Measurements from ENCODE around the gene OTUD7B. TPM values are rescaled to one million over a fixed set of nuclear protein-coding genes. Genes with fewer than 3 reads are reported as not detected.

Gene OTUD7B
- total and polyA plus RNA-seq, 9 of the 15 experiments (the other 6 are each of a cell fraction or from before 2014, with no cell fraction given), result 0.96 to 18.8 (median 7.4) TPM

DNA sequence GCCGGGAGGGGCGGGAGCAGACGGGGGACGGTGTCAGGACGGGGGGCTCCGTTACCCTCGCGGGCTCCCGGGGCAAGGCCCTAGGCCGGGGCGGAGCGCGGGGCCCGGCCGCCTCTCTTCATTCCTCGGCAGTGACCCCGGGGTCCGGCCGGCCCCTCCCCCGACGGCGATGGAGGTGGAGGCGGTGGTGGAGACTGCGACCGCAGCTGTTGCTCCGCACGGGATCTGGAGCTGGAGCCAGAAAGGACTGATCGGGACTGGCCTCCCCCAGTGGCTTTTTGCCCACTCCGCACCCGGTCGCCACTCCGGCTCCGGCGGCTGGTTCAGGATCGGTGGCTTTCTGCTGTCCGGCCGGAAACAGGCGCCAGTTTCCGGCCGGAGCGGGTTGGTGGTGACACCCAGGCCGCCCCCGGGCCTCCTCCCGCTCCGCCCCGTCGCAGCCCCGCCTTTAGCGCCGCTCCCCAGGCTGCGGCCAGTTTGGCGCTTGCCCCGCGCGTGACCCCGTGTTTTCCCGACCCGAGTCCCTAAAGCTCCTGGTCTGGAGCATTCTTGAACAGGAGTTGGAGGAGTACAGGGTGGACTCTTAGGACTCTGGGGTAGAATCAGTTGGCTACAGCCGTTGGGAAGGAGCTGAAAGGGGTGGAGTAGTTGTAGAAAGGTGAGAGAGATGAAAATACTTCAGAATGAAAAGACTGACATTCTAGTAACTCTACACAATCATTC, at the start of gene OTUD7B (continued):
- TF ChIP-seq, protein P1, sequence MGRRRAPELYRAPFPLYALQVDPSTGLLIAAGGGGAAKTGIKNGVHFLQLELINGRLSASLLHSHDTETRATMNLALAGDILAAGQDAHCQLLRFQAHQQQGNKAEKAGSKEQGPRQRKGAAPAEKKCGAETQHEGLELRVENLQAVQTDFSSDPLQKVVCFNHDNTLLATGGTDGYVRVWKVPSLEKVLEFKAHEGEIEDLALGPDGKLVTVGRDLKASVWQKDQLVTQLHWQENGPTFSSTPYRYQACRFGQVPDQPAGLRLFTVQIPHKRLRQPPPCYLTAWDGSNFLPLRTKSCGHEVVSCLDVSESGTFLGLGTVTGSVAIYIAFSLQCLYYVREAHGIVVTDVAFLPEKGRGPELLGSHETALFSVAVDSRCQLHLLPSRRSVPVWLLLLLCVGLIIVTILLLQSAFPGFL (CRISPR knock-in tag; IDR thresholded peaks at IDR 0.05), result no peak
- TF ChIP-seq ZNF644 (tag; IDR thresholded peaks at IDR 0.05; ENCODE audit: low read depth), result no peak
- TF ChIP-seq KDM2B (CRISPR knock-in tag; IDR thresholded peaks at IDR 0.05), result no peak
- no peak for TF ChIP-seq ZNF324 (CRISPR knock-in tag; IDR thresholded peaks at IDR 0.05)
- TF ChIP-seq ZNF124 (CRISPR knock-in tag; IDR thresholded peaks at IDR 0.05), result no peak
- TF ChIP-seq ZC3H8 (IDR thresholded peaks at IDR 0.05), result 0 out of 2 replicates have a peak, but pooled peaks have one; percentile 35
- TF ChIP-seq, protein P2, sequence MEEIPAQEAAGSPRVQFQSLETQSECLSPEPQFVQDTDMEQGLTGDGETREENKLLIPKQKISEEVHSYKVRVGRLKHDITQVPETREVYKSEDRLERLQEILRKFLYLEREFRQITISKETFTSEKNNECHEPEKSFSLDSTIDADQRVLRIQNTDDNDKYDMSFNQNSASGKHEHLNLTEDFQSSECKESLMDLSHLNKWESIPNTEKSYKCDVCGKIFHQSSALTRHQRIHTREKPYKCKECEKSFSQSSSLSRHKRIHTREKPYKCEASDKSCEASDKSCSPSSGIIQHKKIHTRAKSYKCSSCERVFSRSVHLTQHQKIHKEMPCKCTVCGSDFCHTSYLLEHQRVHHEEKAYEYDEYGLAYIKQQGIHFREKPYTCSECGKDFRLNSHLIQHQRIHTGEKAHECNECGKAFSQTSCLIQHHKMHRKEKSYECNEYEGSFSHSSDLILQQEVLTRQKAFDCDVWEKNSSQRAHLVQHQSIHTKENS (CRISPR knock-in tag; IDR thresholded peaks at IDR 0.05), result no peak
- peak; percentile 94 to 96 for TF ChIP-seq MAZ (CRISPR knock-in tag; conservative IDR thresholded peaks at IDR 0.05 in 1 of 2, IDR thresholded peaks at IDR 0.05 in 1 of 2)
- TF ChIP-seq EP400 (IDR thresholded peaks at IDR 0.05), result peak; percentile 52; the same call in 1 of the 2 replicates
- peak; percentile 83 for TF ChIP-seq CXXC5 (CRISPR knock-in tag; IDR thresholded peaks at IDR 0.05)
- TF ChIP-seq POLR2A (conservative IDR thresholded peaks at IDR 0.05), result peak; percentile 80
- TF ChIP-seq, protein P3, sequence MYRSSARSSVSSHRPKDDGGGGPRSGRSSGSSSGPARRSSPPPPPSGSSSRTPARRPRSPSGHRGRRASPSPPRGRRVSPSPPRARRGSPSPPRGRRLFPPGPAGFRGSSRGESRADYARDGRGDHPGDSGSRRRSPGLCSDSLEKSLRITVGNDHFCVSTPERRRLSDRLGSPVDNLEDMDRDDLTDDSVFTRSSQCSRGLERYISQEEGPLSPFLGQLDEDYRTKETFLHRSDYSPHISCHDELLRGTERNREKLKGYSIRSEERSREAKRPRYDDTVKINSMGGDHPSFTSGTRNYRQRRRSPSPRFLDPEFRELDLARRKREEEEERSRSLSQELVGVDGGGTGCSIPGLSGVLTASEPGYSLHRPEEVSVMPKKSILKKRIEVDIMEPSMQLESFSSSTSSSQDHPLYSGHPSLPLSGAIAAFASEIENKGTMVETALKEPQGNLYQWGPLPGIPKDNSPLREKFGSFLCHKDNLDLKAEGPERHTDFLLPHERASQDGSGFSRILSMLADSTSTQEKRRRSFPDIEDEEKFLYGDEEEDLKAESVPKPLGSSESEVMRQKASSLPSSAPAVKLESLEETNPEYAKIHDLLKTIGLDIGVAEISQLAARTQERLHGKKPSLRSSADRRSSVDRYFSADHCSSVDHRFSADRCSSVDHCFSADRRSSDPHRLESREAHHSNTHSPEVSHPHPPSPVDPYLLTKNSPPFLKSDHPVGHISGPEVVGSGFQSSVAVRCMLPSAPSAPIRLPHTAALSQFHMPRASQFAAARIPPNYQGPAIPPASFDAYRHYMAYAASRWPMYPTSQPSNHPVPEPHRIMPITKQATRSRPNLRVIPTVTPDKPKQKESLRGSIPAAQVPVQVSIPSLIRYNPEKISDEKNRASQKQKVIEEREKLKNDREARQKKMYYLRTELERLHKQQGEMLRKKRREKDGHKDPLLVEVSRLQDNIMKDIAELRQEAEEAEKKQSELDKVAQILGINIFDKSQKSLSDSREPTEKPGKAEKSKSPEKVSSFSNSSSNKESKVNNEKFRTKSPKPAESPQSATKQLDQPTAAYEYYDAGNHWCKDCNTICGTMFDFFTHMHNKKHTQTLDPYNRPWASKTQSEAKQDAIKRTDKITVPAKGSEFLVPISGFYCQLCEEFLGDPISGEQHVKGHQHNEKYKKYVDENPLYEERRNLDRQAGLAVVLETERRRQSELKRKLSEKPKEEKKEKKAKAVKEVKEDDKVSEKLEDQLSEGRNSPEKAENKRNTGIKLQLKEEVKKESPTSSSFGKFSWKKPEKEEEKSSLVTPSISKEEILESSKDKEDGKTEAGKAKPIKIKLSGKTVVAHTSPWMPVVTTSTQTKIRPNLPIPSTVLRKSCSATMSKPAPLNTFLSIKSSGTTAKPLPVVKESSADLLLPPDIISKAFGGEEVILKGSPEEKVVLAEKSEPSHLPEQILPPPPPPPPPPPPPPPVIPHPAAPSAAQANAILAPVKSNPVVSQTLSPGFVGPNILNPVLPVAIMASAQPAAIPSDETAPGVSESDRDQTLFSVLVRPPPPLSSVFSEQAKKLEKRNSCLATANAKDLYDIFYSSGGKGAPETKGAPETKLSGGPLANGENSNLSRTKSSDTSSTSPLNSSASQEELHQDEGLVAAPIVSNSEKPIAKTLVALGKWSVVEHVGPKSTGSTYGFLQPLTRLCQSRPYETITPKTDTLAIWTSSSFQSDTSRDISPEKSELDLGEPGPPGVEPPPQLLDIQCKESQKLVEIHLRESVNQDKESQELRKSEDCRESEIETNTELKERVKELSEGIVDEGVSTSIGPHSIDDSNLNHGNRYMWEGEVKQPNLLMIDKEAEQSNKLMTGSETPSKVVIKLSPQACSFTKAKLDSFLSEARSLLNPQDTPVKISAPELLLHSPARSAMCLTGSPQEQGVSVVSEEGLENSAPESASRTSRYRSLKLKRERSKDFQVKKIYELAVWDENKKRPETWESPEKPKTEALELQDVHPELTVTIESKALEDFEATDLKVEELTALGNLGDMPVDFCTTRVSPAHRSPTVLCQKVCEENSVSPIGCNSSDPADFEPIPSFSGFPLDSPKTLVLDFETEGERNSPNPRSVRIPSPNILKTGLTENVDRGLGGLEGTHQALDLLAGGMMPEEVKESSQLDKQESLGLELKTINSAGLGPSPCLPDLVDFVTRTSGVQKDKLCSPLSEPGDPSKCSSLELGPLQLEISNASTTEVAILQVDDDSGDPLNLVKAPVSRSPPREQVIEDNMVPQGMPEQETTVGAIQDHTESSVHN (IDR thresholded peaks at IDR 0.05; ENCODE audit: borderline replicate concordance in 1 of 2, low read depth in 1 of 2), result no peak
- no peak for TF ChIP-seq RFX5 (IDR thresholded peaks at IDR 0.05; ENCODE audit: low read depth, low read length)
- TF ChIP-seq HLTF (IDR thresholded peaks at IDR 0.05), result no peak
- no peak for TF ChIP-seq SP2 (IDR thresholded peaks at IDR 0.05; ENCODE audit: extremely low read depth, low read depth, low read length, poor library complexity, severe bottlenecking)
- no peak for TF ChIP-seq TCF7L2 (IDR thresholded peaks at IDR 0.05; ENCODE audit: low read depth, low read length)
- no peak for TF ChIP-seq ZNF146 (CRISPR knock-in tag; IDR thresholded peaks at IDR 0.05; ENCODE audit: unreplicated experiment)

Data from K562 (cell line).